Subcutaneous adipose tissue (tissue), 4 donors: ENCODE data around the gene RAB40AL. TPM values are rescaled to one million over a fixed set of nuclear protein-coding genes. Genes with fewer than 3 reads are reported as not detected.
"Not testable (repeated sequence)": the region's sequence is repeated elsewhere in the genome, so short reads cannot be mapped to it uniquely, and the experiment has no call there.

ENCODE experiments used
- total RNA-seq, 4 donors: library from RNA; depleted of rRNA; stranded (reverse); fragments of >200 nt; gene quantifications; one replicate each; pipeline ENCODE4 v1.1.0, GENCODE V29; 2016
- TF ChIP-seq, protein P1 (sequence below): fragments of 450-650 bp; IDR thresholded peaks from one replicate; pipeline ENCODE4 v1.5.1; 2016; ENCODE audit warnings: low read depth, mild to moderate bottlenecking, control low read depth, antibody characterized with exemption, moderate library complexity

RAB40AL gene, protein sequence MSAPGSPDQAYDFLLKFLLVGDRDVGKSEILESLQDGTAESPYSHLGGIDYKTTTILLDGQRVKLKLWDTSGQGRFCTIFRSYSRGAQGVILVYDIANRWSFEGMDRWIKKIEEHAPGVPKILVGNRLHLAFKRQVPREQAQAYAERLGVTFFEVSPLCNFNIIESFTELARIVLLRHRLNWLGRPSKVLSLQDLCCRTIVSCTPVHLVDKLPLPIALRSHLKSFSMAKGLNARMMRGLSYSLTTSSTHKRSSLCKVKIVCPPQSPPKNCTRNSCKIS
- 1 to 10 TPM in 3 of 4 donors, not detected in 1; 2.2 to 4.9 (median 3.6) TPM for total RNA-seq

DNA sequence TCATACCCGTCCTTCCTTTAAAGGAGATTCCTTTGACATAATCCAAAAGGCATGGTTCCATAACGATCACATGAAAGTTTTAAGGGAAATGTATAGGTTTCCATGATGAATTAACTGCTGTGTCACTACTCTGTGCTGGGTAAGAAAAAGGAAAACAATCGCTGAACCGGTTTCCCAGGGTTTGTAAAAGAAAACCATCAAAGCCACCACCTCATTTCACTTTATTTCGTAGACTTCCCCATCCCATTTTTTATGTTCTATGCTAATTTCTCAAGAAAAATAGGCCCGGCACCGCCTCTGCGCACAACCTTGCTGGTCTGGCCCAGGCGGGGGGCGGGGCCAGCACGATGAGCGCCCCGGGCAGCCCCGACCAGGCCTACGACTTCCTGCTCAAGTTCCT, at the start of gene RAB40AL:
Gene RAB40AL, plus strand, starts transcription at position 301 of the 400 bp plus-strand sequence. Its CDS starts 47 bp downstream, at position 348.
- TF ChIP-seq, protein P1, sequence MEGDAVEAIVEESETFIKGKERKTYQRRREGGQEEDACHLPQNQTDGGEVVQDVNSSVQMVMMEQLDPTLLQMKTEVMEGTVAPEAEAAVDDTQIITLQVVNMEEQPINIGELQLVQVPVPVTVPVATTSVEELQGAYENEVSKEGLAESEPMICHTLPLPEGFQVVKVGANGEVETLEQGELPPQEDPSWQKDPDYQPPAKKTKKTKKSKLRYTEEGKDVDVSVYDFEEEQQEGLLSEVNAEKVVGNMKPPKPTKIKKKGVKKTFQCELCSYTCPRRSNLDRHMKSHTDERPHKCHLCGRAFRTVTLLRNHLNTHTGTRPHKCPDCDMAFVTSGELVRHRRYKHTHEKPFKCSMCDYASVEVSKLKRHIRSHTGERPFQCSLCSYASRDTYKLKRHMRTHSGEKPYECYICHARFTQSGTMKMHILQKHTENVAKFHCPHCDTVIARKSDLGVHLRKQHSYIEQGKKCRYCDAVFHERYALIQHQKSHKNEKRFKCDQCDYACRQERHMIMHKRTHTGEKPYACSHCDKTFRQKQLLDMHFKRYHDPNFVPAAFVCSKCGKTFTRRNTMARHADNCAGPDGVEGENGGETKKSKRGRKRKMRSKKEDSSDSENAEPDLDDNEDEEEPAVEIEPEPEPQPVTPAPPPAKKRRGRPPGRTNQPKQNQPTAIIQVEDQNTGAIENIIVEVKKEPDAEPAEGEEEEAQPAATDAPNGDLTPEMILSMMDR = not testable (repeated sequence)

DNA sequence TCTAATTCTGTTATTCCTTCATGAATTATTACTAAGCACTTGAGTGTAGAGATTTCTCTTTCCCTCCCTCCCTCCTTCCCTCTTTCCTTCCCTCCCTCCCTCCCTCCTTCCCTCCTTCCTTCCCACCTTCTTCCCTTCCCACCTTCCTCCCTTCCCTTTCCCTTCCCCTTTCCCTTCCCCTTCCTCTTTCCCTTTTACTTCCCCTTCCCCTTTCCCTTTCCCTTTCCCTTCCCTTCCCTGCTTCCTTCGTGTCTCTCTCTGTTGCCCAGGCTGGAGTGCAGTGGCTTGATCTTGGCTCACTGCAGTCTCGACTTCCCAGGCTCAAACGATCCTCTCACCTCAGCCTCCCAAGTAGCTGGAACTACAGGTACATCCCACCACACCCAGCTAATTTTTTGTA, 49.4 kb upstream of the RAB40AL start:
- TF ChIP-seq, protein P1 = no peak

DNA sequence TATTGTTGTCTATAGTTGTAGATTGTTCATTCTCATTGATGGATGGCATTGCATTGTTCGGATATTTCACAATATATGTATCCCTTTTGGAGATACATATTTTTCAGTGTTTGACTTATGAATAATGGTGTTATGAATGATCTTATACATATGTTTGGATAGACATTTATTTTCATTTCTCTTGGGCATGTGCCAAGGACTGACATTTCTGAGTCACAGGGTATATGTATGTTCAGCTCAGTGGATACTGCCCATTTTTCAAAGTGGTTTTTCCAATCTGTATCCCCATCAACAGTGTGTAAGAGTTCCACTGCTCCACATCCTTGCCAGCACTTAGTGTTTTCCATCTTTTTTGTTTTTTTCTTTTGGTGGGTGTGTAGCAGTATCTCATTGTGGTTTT, 45.0 kb upstream of the RAB40AL start:
- TF ChIP-seq, protein P1 = no peak

DNA sequence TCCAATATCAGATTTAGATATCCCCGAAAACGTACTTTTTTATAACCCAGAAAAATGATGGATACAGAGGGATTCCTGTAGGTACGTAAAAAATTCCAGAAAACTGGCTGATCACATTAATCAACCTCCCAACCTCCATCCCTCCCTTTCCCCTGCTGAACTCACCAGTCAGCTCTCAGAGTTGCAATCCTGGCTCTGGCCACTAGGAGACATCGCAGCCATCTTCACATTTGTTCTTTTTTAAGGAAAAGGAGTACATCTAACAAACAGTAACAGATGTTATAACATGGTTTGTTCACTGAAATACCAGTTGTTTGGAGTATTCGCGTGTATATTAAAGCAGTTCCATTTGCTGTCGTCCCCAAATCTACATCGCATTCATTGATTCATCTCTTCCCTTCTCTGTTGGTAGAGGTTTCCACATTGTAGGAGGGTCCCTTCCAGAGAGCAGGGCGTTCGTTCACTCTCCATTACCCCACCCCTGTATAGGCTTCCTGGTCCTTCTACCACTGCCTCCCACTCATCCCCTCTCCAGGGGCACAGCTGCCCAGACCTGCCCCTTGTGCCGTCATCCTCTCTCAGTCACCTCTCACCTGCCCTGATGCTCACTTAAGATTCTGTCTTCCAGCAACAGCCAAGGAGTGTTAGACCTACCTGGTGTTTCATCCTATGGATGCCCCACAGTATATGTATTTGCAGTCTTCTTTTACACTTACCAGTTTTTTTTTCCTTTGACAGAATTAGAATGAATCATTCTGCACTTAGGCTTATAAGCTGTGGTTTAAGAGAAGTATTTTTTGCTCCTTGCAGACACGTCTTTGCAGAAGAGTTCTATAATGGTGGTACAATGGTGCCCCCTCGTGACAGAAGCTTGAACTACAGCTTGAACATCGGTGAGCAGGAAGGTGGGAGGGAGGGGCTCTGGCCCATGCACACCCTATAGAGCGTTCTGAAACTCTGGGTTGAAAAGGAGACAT, 36.8 kb upstream of the RAB40AL start:
- TF ChIP-seq, protein P1 = no peak

DNA sequence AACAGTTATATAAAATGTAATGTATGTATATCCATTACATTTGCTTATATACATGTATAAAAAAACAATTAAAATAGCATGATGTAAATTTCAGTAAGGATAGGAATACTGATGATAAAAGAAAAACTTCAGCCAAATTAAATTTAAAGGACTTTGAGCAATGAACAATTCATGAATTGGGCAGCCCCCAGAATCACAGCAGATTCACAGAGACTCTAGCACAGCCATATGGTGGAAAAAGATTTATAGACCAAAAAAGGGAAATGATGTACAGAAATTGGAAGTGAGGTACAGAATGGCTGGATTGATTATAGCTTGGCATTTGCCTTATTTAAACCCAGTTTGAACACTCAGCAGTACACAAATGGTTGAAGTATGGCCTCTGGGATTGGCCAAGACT, 34.7 kb upstream of the RAB40AL start:
- TF ChIP-seq, protein P1 = no peak

DNA sequence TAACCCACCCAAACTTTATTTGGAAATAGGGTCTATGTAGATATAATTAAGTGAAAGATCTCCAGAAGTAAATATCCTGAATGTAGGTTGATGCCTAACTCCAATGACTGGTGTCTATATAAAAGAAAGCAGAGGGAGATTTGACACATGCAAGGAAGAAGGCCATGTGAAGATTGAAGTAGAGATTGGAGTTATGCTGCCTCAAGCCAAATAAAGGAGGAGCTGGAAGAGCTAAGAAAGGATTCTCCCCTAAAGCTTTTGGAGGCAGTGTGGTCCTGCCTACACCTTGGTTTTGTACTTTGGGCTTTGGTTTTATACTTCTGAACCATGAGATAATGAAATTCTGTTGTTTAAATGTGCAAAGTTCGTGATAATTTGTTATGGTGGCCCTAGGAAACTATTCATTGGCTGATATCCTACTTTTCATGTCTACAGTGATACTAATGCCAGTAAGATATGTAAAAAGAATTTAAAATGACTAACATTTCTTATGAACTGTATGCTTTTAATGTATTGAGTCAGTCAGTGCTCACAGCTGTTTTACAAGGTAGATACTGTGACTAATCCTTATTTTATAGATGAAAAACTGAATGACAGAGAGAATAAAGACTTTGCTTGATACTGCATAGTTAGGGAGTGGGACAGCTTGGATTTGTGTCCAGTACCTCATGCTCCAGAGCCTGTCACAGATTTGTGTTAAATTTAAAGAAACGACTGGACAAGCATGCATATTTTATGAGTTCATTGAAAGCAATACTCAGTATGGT, 5.9 kb upstream of the RAB40AL start:
- TF ChIP-seq, protein P1 = no peak
